ENCODE data around the gene NAALADL2.
"Not testable (repeated sequence)": the region's sequence is repeated elsewhere in the genome, so short reads cannot be mapped to it uniquely, and the experiment has no call there.

NAALADL2 gene

GRCh38 chr3:175485436-175485835 lies 626.3 kb downstream of the NAALADL2 start:
- DNase-seq (no peak), ATAC-seq (no peak)

GRCh38 chr3:175486255-175486654 lies 627.1 kb downstream of the NAALADL2 start:
- ATAC-seq (no peak), DNase-seq (no peak)

GRCh38 chr3:175489406-175489805 lies 630.3 kb downstream of the NAALADL2 start:
- DNase-seq (no peak), ATAC-seq (no peak)

GRCh38 chr3:175493301-175493700 lies 634.2 kb downstream of the NAALADL2 start:
- ATAC-seq (no peak), DNase-seq (no peak)

- ATAC-seq (no peak), DNase-seq (no peak)
Observed at GRCh38 chr3:175495331-175495730, 636.2 kb downstream of the NAALADL2 start.

DNA sequence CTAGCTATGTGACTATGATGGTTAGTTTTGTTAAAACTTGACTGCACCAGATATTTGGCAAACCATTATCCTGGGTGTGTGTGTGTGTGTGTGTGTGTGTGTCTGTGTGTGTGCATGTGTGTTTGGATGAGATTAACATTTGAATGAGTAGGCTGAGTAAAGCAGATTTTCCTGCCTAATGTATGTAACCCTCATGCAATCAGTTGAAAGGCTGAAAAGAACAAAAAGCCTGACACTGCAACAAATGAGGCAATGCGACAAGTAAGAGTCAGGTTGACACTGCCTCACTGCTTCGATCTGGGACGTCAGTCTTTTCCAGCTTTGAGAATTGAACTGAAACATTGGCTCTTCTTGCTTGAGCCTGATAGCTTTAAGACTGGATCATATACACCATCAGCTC lies 643.0 kb downstream of the NAALADL2 start:
- ATAC-seq (no peak), DNase-seq (no peak)

- DNase-seq, result no peak
- ATAC-seq, result no peak
Observed at GRCh38 chr3:175511219-175511785, 652.2 kb downstream of the NAALADL2 start.

GRCh38 chr3:175512700-175513099 lies 653.6 kb downstream of the NAALADL2 start:
- ATAC-seq (no peak), DNase-seq (no peak)

- DNase-seq, result no peak
- ATAC-seq, result no peak
Observed at GRCh38 chr3:175518459-175518858, 659.3 kb downstream of the NAALADL2 start.

DNA sequence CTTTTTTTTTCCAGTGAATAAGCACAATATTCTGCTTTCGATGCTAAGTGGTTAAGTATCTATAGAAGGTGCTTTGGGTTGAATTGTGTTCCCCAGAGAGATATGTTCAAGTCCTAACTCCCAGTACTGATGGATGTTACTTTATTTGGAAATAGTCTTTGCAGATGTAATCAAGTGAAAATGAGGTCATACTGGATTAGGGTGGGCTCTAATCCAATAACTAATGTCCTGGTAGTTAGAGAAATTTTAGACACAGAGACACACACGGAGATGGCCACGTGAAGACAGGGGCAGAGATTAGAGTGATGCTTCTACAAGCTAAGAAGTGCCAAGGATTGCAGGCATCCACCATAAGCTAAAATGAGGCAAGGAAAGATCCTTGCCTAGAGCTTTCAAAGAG lies 662.3 kb downstream of the NAALADL2 start:
- ATAC-seq, result no peak
- no peak for DNase-seq

DNA sequence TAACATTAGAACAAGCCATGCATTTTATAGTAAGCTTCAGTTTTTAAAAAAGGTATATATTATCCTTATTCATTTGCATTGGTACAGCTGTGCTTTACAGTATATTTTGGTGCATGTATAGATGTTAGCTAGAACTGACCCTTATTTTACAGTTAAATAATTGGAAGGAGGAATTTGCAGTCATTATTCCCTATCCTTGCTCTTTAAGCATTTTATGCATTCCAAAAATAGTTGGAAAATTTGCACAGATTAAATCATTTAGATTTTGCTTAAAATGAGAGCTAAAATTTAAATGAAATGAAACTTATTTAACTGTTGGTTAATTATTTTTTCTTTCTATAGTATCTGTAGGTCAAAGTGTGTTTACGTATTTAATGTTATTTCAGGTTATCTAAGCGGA lies 667.1 kb downstream of the NAALADL2 start:
- DNase-seq (no peak), ATAC-seq (no peak)

- no peak for ATAC-seq
- no peak for DNase-seq
Observed at GRCh38 chr3:175526609-175527280, 667.6 kb downstream of the NAALADL2 start.

DNA sequence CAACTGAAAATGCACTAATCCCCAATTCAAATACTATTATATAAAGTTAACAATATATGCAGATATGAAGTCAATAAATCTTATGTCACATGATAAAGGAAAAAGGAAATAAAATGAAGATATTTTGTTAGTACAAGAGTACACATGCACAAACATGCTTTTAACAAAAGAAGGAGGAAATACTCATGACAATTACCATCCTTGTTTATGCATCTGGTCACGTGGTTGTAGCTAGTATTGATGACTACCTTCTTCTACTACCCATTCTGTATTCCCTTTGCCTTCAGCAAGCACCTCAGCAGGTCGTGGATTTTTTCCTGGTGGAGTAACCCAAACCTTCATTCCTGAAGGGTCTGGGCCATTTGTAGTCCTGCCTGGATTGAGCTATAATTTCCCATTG lies 669.6 kb downstream of the NAALADL2 start:
- not testable (repeated sequence) for ATAC-seq, DNase-seq

GRCh38 chr3:175535351-175535750 lies 676.2 kb downstream of the NAALADL2 start:
- no peak for ATAC-seq
- DNase-seq, result no peak

- ATAC-seq (no peak), DNase-seq (no peak)
Observed at GRCh38 chr3:175546115-175546514, 687.0 kb downstream of the NAALADL2 start.

DNA sequence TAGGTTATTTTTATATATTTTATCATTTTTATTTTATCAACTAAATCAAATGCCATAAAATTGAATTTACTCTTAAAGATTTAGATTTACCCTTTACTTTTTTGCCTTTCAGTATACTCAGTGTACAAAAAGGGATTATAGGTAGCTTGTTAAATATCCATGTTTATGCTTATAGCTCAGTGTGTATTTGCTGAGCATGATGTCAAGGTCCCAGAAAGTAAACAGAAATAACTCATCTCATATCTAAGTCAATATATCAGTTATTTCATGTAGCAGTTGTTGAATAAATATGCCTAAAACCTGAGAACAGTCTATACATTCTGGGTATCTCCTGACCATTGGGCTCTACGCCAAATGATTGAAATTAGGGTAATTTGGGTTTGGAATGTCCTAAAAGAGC lies 693.8 kb downstream of the NAALADL2 start:
- no peak for ATAC-seq
- DNase-seq, result no peak

DNA sequence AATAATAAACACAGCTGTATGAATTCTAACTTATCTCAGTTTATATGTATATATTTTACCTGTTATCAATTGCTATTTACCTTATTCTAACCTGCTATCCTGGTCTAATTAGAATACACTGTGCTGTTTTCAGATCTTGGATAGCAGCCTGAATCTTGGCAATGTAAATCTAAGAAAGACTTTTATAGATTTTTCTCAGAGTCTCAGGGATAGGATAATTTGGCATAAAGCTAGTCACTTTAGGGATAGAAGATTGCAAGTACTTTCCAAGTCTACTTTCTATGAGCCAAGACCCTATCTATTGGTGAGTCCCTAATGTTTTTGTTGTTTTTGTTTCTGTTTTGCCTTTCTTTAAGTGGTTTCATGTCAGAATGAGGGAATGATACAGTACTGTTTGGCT lies 695.7 kb downstream of the NAALADL2 start:
- ATAC-seq (no peak), DNase-seq (no peak)

GRCh38 chr3:175558261-175558660 lies 699.1 kb downstream of the NAALADL2 start:
- ATAC-seq, result no peak
- DNase-seq, result no peak

DNA sequence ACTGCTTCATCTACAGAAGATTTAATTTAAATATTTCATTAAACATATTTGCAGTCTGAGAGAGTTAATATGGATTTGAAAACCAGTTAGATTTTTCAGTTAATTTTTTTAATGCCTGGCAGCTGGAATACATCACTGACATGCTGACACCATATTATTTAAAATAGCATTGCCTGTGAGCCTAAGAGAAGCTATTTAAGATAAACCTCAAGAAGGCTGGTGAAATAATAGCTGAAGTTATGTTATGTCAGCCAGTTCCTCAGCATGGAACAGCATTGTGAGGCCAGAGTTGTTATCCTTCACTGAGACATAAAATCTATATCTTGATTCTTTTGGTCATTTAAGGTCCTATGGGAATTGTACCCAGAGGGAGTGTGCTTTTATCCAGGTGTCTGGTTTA lies 705.2 kb downstream of the NAALADL2 start:
- DNase-seq (no peak), ATAC-seq (no peak)

DNA sequence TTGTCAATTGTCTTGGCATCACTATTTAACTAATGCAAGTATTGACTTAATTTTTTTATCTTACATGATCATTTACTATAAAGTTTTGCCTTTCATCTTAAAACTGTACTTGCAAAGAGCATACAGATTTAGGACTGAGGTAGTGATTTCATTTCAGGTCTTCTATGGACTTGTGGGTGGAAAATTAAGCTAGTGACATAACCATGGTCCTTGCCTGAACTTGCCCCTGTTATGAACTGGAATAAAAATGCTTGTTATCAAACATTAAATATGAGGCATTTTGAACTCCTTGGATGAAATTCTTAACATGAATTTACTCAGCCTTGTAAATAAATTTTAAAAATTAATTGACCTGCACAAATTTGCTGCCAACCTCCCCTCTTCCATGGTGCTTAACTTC lies 712.0 kb downstream of the NAALADL2 start:
- no peak for ATAC-seq
- no peak for DNase-seq

GRCh38 chr3:175573226-175573625 lies 714.1 kb downstream of the NAALADL2 start:
- DNase-seq (no peak), ATAC-seq (no peak)

DNA sequence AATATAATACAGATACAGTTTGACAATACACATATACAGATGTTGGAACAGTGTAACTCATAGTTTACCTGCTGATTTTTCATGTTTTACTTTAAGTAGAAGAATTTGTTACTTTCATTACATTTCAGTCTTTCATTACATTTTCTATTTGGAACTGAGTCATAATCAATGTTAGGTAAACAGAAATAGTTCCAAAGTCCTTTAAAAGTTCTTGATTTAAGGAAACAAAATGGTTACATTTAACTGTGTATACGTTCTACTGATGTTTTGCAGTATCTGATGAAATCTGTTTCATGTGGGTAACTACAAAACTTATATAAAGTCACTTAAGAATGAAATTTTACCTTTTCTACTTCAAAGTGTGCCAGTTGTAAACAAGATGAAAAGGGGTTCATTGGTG lies 721.2 kb downstream of the NAALADL2 start:
- ATAC-seq, result no peak

DNA sequence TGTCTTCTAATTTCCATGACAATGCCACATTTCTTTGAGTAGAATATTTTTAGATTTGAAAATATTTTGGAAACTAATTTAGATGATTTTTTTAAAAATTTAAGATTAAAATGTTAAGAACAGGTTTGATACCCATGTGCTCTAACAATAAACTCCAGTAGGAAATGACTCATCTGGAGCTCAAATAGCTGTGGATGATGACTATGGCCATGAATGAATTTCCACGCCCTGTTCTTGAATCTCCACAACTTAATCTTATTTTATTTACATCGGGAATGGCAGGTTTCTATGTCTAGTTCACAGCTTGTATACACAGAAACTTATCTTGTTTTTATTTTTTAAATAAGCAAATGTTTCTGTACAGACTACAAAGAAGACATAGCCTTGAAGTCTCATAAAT lies 726.8 kb downstream of the NAALADL2 start:
- ATAC-seq (no peak), DNase-seq (no peak)

More for the DNA sequence above, 721.2 kb downstream of the NAALADL2 start:
- no peak for DNase-seq

GRCh38 chr3:175590745-175591144 lies 731.6 kb downstream of the NAALADL2 start:
- ATAC-seq, result no peak
- no peak for DNase-seq
